ENCODE data around the gene DCXR.

Gene DCXR

GRCh38 chr17:82038796-82039409 lies 1.4 kb upstream of the DCXR start:
- peak; percentile 63 to 81 (median 76) for DNase-seq

GRCh38 chr17:82037889-82038195 lies 345 bp upstream of the DCXR start:
- DNase-seq = no peak

GRCh38 chr17:82036634-82037091 lies 834 bp downstream of the DCXR start:
- DNase-seq = no peak

- no peak for DNase-seq
These were observed 1.4 kb downstream of the DCXR start for GRCh38 chr17:82035956-82036633.

GRCh38 chr17:82035488-82035887 lies 2.0 kb downstream of the DCXR start:
- DNase-seq = no peak

- no peak for DNase-seq
These were observed 3.0 kb downstream of the DCXR start for GRCh38 chr17:82034371-82035011.

GRCh38 chr17:82033359-82034085 lies 4.0 kb downstream of the DCXR start:
- no peak for DNase-seq

- peak in 1 of 4 experiments; percentile 36 for DNase-seq
These were observed 5.4 kb downstream of the DCXR start for GRCh38 chr17:82031885-82032627.

GRCh38 chr17:82031303-82031884 lies 6.1 kb downstream of the DCXR start, which contains the start of gene RAC3:
RAC3 (plus strand) TSS chr17:82031678; CDS start chr17:82031762, 84 bp downstream.
- DNase-seq = peak in 3 of 4 experiments; percentile 31 to 69 (median 57)

- DNase-seq = peak; percentile 80 to 93 (median 88)
These were observed 6.8 kb downstream of the DCXR start for GRCh38 chr17:82030470-82031302.

GRCh38 chr17:82029990-82030469 lies 7.5 kb downstream of the DCXR start:
- DNase-seq = no peak

- DNase-seq = no peak
These were observed 8.1 kb downstream of the DCXR start for GRCh38 chr17:82029391-82029790.

GRCh38 chr17:82028966-82029365 lies 8.5 kb downstream of the DCXR start:
- DNase-seq = no peak

GRCh38 chr17:82028246-82028645 lies 9.3 kb downstream of the DCXR start:
- no peak for DNase-seq

GRCh38 chr17:82025401-82026107 lies 11.9 kb downstream of the DCXR start:
- DNase-seq = no peak

- DNase-seq = no peak
These were observed 12.6 kb downstream of the DCXR start for GRCh38 chr17:82024859-82025258.

GRCh38 chr17:82023447-82024241 lies 13.9 kb downstream of the DCXR start:
- DNase-seq = peak; percentile 33 to 75 (median 62)

- peak; percentile 100 for DNase-seq
These were observed 14.5 kb downstream of the DCXR start, which contains the start of gene LRRC45 for GRCh38 chr17:82022981-82023446. LRRC45 (plus strand) TSS chr17:82023305; CDS start chr17:82023644, 339 bp downstream.
